Prostate gland (tissue), 2 donors: ENCODE data around the gene HMX3.

Experiments used
- POLR2A ChIP-seq: fragments of 450-650 bp; IDR thresholded peaks from one replicate; pipeline ENCODE4 v1.6.1; 2016; ENCODE audit warnings: antibody characterized with exemption, mild to moderate bottlenecking
- POLR2AphosphoS5 ChIP-seq: sonication (generic); formaldehyde crosslinking; IDR thresholded peaks from one replicate; pipeline ENCODE4 v1.6.1; 2017; ENCODE audit warnings: antibody characterized with exemption
- TF ChIP-seq, protein P1 (sequence below), 4 experiments: fragments of 200-600 bp in 2 of 4; fragments of 450-650 bp in 2 of 4; sonication (generic) in 2 of 4; IDR thresholded peaks; 1 replicate in 3 of 4; 2 replicates in 1 of 4; pipeline ENCODE4 v1.5.1; 2016 to 2019; ENCODE audit warnings: antibody characterized with exemption in 4 of 4, mild to moderate bottlenecking in 2 of 4, moderate library complexity in 2 of 4

DNA sequence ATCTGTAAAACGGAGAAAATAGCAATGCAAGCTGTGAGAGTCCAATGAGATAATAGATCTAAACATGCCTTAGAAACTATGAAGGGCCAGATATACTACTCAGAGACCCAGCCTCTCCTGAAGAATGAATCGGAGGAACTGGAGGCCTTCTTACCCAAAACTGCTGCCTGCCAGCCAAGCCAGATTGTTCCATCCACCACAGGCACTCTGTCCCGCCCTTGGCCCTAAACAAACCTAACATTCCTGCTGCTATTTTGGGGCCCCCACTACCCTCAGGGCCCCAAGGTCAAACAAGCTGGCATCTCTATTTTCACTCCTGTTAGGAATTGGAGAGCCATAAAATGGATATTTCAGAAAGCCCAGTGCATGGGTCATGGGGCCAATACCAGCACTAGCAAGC lies 48.0 kb upstream of the HMX3 start:
- TF ChIP-seq, protein P1, sequence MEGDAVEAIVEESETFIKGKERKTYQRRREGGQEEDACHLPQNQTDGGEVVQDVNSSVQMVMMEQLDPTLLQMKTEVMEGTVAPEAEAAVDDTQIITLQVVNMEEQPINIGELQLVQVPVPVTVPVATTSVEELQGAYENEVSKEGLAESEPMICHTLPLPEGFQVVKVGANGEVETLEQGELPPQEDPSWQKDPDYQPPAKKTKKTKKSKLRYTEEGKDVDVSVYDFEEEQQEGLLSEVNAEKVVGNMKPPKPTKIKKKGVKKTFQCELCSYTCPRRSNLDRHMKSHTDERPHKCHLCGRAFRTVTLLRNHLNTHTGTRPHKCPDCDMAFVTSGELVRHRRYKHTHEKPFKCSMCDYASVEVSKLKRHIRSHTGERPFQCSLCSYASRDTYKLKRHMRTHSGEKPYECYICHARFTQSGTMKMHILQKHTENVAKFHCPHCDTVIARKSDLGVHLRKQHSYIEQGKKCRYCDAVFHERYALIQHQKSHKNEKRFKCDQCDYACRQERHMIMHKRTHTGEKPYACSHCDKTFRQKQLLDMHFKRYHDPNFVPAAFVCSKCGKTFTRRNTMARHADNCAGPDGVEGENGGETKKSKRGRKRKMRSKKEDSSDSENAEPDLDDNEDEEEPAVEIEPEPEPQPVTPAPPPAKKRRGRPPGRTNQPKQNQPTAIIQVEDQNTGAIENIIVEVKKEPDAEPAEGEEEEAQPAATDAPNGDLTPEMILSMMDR (IDR thresholded peaks at IDR 0.05) = no peak
- no peak for TF ChIP-seq POLR2A
- no peak for TF ChIP-seq POLR2AphosphoS5
